Left lung (tissue), 10 donors: ENCODE results near the gene DNAJC27. TPM values are rescaled to one million over a fixed set of nuclear protein-coding genes. Genes with fewer than 3 reads are reported as not detected.

ENCODE experiments used
- ATAC-seq: fragments of 200-7000 bp; cut with Tn5 transposase; one replicate; pipeline ENCODE4 v1.9.1; 2020; ENCODE audit warnings: moderate library complexity
- DNase-seq, 4 donors: peaks; one replicate each; pipeline ENCODE4 v3.0.0-alpha.2; 2013 to 2020
- H3K27ac ChIP-seq, 2 donors: fragments of 200-600 bp; sonication (generic) in 1 of 2; one replicate each; pipeline versions ENCODE4 v1.5.0 to v1.8.0; 2020 to 2021
- H3K27me3 ChIP-seq, 2 donors: fragments of 200-600 bp; sonication (generic) in 1 of 2; one replicate each; pipeline versions ENCODE4 v1.5.0 to v1.8.0; 2020 to 2021
- H3K36me3 ChIP-seq, 2 donors: fragments of 200-600 bp; sonication (generic) in 1 of 2; one replicate each; pipeline versions ENCODE4 v1.5.0 to v1.8.0; 2020 to 2021
- H3K4me1 ChIP-seq, 2 donors: fragments of 200-600 bp; one replicate each; pipeline ENCODE4 v1.8.0; 2021
- H3K4me3 ChIP-seq, 2 donors: fragments of 200-600 bp; sonication (generic) in 1 of 2; one replicate each; pipeline versions ENCODE4 v1.5.0 to v1.8.0; 2020 to 2021; ENCODE audit warnings: mild to moderate bottlenecking in 1 of 2
- H3K9me3 ChIP-seq, 2 donors: fragments of 200-600 bp; sonication (generic) in 1 of 2; one replicate each; pipeline versions ENCODE4 v1.5.0 to v1.8.0; 2020 to 2021
- intact Hi-C, 2 donors: fragments of 100-400 bp; cut with DNase I; formaldehyde crosslinking; loops; one replicate each; pipeline versions ENCODE4 v1.11.2 to v1.14.2; 2022
- polyA plus RNA-seq, 6 donors: library from polyadenylated mRNA; unstranded; fragments of 120-200 nt; gene quantifications; one replicate each; pipeline ENCODE4 v1.2.1, GENCODE V29; 2013; ENCODE audit not compliant: insufficient read length in 6 of 6
- total RNA-seq, 2 donors: library from RNA; stranded (reverse); fragmentation: NEBNext Ultra II Directional; extraction: Animal tissue kit (Norgen Biotek cat#: 25700); gene quantifications; one replicate each; pipeline ENCODE4 v1.2.1, GENCODE V29; 2021
- TF ChIP-seq, protein P1 (sequence below), 2 donors: fragments of 200-600 bp; sonication (generic) in 1 of 2; IDR thresholded peaks; one replicate each; pipeline versions ENCODE4 v1.5.0 to v1.8.0; 2021; ENCODE audit warnings: antibody characterized with exemption in 2 of 2
- donor health status: DM: no; HTN: yes; CAD: no.
- donor health status: DM: no; HTN: no; CAD: no.

Gene DNAJC27
- total and polyA plus RNA-seq, 8 donors: 4.9 to 11.9 (median 10.3) TPM

DNA sequence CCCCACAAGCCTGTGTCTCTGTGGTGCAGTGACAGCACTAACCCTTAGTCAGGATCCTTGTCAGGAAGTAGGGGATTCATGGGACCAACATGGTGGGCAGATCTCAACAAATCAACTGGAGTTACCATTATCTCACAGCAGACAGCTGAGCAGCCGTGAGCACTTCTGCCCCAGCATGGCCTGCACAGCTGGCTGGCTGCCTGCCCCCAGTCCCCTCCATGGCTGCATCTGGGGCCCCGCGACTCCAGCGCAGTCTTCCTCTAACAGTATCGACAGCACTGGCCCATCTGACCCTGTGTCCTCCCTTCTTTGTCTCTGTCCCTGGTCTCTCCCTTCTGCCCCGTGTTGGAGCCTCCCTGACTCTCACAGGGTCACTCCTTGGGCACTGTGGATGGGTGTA, 47.0 kb downstream of the DNAJC27 start:
- intact Hi-C loops: no loop called here
- H3K9me3 ChIP-seq: no peaks in the 10 kb centered on the region
- peaks cover 0 to 27% of the 10 kb centered on the region in 2 donors for H3K27me3 ChIP-seq
- no peaks in the 10 kb centered on the region for H3K36me3 ChIP-seq
- no peak overlapping the region for H3K27ac ChIP-seq
- H3K4me1 ChIP-seq: peaks cover 10 to 20% of the 10 kb centered on the region in 2 donors
- TF ChIP-seq, protein P1, sequence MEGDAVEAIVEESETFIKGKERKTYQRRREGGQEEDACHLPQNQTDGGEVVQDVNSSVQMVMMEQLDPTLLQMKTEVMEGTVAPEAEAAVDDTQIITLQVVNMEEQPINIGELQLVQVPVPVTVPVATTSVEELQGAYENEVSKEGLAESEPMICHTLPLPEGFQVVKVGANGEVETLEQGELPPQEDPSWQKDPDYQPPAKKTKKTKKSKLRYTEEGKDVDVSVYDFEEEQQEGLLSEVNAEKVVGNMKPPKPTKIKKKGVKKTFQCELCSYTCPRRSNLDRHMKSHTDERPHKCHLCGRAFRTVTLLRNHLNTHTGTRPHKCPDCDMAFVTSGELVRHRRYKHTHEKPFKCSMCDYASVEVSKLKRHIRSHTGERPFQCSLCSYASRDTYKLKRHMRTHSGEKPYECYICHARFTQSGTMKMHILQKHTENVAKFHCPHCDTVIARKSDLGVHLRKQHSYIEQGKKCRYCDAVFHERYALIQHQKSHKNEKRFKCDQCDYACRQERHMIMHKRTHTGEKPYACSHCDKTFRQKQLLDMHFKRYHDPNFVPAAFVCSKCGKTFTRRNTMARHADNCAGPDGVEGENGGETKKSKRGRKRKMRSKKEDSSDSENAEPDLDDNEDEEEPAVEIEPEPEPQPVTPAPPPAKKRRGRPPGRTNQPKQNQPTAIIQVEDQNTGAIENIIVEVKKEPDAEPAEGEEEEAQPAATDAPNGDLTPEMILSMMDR (IDR thresholded peaks at IDR 0.05): no peak
- H3K4me3 ChIP-seq: no peak overlapping the region
- ATAC-seq (no peak), DNase-seq (no peak)

DNA sequence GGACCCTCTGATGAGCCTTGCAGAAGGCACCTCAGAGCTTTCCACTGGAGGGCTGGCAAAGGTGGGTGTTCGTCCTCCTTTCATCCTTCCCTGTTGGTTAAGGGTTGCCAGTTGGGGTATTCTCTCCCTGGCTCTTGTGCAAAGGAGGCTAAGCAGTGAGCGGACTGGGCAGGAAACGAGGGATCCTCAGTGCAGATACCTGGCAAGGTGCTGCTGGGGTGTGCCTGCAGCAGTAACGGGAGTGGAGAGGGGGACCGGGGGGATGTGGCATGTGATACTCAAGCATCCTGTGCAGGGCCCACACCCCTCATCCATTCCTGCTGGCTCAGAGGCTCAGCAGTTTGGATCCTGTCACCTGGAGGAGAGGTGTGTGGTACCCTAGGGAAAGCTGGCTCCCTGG, 47.5 kb downstream of the DNAJC27 start:
- Histone ChIP-seq H3K4me3 (no peak overlapping the region), H3K27me3 (peaks cover 0 to 31% of the 10 kb centered on the region in 2 donors), H3K36me3 (no peaks in the 10 kb centered on the region), H3K27ac (no peak overlapping the region), H3K4me1 (peaks cover 10 to 25% of the 10 kb centered on the region in 2 donors), H3K9me3 (no peaks in the 10 kb centered on the region)
- TF ChIP-seq, protein P1 (IDR thresholded peaks at IDR 0.05): no peak
- intact Hi-C loops: no loop called here
- ATAC-seq (no peak), DNase-seq (no peak)

DNA sequence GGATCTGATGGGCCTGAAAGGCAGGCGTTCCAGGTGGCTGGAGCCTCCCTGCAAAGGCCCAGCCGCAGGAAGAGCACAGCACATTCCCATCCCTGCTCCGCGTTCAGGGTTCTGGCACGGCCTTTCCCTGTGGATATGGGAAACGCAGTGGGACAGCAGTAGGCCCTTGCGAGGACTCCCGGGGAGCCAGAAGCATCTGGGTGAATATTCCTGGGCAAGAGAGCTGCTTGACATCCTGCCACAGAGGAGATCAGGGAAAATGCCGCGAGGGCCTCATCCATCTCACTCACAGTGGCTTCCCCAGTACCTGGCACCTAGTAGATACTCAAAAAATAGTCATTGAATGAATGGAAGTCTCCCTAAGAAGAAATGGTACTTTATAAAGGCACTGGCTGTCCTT, 48.6 kb downstream of the DNAJC27 start:
- Histone ChIP-seq H3K27me3 (peaks cover 0 to 43% of the 10 kb centered on the region in 2 donors), H3K27ac (no peak overlapping the region), H3K4me1 (peaks cover 10 to 37% of the 10 kb centered on the region in 2 donors), H3K4me3 (no peak overlapping the region), H3K36me3 (no peaks in the 10 kb centered on the region), H3K9me3 (no peaks in the 10 kb centered on the region)
- ATAC-seq: no peak
- DNase-seq: no peak
- TF ChIP-seq, protein P1 (IDR thresholded peaks at IDR 0.05): no peak
- intact Hi-C loops: no loop called here

DNA sequence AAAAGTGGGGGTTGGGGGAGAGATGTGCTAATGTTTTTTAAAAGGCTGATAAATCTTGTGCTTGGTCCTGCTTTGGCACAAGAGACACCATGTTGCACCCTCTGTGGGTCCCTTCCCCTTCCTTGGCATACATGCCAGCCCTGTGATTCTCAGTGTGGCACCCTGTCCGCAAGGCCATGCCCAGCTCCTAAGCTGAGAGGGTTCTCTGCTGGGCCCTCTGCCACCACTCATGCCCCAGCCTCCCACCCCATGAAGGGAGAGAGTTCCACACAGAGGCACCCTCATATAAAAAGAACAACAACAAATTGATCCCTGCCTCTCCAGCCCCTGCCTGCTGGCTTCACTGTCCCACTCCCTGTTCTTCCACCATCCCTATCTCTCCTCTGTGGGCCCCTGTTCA, 49.2 kb downstream of the DNAJC27 start:
- intact Hi-C loops: no loop called here
- no peaks in the 10 kb centered on the region for H3K36me3 ChIP-seq
- H3K4me1 ChIP-seq: peaks cover 10 to 41% of the 10 kb centered on the region in 2 donors
- TF ChIP-seq, protein P1 (IDR thresholded peaks at IDR 0.05): no peak
- ATAC-seq (no peak), DNase-seq (no peak)
- no peaks in the 10 kb centered on the region for H3K9me3 ChIP-seq
- no peak overlapping the region for H3K4me3 ChIP-seq
- H3K27me3 ChIP-seq: peaks cover 0 to 47% of the 10 kb centered on the region in 2 donors
- H3K27ac ChIP-seq: no peak overlapping the region

DNA sequence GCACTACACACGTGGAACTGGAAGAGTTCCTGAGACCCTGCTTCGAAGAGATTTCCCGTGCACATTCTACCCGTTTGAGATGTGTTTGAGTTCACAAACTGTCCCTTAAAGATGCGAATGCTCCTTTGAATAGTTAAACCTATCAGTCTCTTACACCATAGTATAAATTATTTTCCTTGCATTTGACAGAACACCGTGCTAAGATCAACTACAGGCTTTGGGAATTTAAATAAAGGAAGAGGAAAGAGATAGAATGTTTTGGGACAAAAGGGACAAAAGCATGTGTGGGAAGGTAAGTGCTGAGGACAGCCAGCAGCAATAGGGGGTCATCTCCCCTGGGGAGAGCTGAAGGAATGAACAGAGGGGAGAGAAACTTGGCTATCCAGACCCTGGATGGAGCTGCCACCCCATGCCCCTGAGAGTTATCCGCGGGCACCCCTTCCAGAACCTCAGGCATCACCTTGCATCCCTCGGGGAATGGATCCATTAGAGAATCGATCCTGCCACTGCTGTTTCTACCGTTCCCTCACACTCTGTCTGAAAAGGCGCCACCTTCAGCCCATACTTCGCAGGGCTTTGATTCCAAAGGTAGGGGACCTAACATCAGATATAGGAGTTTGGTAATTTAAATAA, 50.8 kb downstream of the DNAJC27 start:
- no peak for ATAC-seq
- Histone ChIP-seq H3K4me1 (peaks cover 0 to 28% of the 10 kb centered on the region in 2 donors), H3K27me3 (peaks cover 0 to 39% of the 10 kb centered on the region in 2 donors), H3K36me3 (no peaks in the 10 kb centered on the region), H3K27ac (no peak overlapping the region), H3K9me3 (no peaks in the 10 kb centered on the region), H3K4me3 (peak overlapping the region; percentile 42 to 57)
- no peak for DNase-seq
- intact Hi-C loops: no loop called here
- TF ChIP-seq, protein P1 (IDR thresholded peaks at IDR 0.05): no peak
